HFF-Myc (cell line): ENCODE data around the gene WDR1.
"Not testable (repeated sequence)": the region's sequence is repeated elsewhere in the genome, so short reads cannot be mapped to it uniquely, and the experiment has no call there.

Experiments used
- DNase-seq: peaks from one replicate; pipeline ENCODE4 v3.0.0-alpha.2; 2011; ENCODE audit warnings: low read depth; ENCODE audit errors: extremely low read depth
- H3K4me3 ChIP-seq: replicated peaks from 2 replicates; pipeline ENCODE4 v1.5.1; 2011; ENCODE audit warnings: low read depth, mild to moderate bottlenecking, control low read depth, low read length
- TF ChIP-seq, protein P1 (sequence below): IDR thresholded peaks from 2 replicates; pipeline ENCODE4 v1.5.1; 2012; ENCODE audit warnings: mild to moderate bottlenecking, low read depth, low read length, control low read depth; ENCODE audit errors: missing control alignments

WDR1 gene

DNA sequence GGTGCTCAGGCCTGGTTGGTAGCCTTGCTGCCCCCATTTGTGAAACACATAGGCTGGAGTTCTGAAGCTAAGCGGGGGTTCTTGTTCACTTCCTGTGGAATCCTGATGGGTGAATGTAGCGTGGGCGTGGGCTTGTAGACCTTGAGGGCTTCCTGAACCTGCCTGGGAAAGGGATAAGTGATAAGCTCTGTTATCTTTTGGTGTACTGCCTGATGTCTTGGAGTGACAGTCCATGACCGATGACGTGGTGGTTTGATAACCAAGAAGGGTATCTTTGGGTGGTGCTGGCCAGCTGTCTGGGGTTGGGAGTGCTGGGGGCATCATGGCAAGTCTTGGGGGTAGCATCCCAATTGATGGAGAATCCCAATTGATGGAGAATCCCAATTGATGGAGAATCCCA lies 17.5 kb upstream of the WDR1 start:
- DNase-seq, result no peak
- H3K4me3 ChIP-seq, result no peak overlapping the region
- TF ChIP-seq, protein P1, sequence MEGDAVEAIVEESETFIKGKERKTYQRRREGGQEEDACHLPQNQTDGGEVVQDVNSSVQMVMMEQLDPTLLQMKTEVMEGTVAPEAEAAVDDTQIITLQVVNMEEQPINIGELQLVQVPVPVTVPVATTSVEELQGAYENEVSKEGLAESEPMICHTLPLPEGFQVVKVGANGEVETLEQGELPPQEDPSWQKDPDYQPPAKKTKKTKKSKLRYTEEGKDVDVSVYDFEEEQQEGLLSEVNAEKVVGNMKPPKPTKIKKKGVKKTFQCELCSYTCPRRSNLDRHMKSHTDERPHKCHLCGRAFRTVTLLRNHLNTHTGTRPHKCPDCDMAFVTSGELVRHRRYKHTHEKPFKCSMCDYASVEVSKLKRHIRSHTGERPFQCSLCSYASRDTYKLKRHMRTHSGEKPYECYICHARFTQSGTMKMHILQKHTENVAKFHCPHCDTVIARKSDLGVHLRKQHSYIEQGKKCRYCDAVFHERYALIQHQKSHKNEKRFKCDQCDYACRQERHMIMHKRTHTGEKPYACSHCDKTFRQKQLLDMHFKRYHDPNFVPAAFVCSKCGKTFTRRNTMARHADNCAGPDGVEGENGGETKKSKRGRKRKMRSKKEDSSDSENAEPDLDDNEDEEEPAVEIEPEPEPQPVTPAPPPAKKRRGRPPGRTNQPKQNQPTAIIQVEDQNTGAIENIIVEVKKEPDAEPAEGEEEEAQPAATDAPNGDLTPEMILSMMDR, result no peak

GRCh38 chr4:10131202-10131601 lies 14.6 kb upstream of the WDR1 start:
- TF ChIP-seq, protein P1, result no peak
- no peak for DNase-seq
- no peak overlapping the region for H3K4me3 ChIP-seq

DNA sequence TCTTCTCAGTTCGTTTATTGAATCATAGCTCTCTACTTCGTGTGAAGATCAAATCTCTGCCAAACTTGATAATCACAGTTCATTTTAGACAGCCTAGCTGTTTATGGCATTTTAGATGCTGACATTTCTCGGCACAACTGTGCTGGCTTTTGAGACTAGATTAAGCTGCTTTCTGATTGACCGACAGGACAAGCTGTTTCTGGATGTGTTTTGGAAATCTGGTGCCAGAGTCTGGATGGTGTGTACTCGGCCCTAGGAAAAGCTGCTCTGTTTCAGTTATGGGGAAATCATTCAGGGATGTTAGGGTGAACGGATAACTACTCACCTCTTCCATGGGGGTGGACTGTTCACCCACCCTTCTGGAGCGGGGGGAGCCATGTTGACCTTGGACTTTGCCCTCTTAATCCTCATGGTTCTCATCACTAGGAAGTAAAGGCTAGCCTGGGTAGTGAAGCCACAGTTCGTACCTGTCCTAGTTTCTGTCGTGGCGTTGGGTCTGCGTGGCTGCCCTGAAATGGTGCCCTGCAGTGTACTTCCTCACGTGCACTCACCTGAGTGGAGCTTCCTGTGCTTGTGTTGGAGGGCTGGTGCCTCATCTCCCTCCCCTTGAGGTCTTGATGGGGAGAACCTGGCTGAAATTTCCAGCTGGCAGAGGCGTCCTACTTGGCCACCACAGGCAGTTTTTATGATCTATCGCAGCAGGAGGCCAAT lies 13.7 kb upstream of the WDR1 start:
- no peak overlapping the region for H3K4me3 ChIP-seq
- TF ChIP-seq, protein P1, result no peak

GRCh38 chr4:10129196-10130177 lies 12.9 kb upstream of the WDR1 start:
- no peak for DNase-seq
- TF ChIP-seq, protein P1, result no peak
- H3K4me3 ChIP-seq, result no peak overlapping the region

More for the DNA sequence above, 13.7 kb upstream of the WDR1 start:
- DNase-seq, result no peak

GRCh38 chr4:10128761-10129160 lies 12.2 kb upstream of the WDR1 start:
- no peak for DNase-seq
- H3K4me3 ChIP-seq, result no peak overlapping the region
- TF ChIP-seq, protein P1, result no peak

- H3K4me3 ChIP-seq, DNase-seq: not testable (repeated sequence)
These were observed 10.9 kb upstream of the WDR1 start for GRCh38 chr4:10127531-10127930.
